Activated CD8-positive, alpha-beta memory T cell treated with anti-CD3 and anti-CD28 coated beads, Interleukin-2, amount 50 U/mL, for 4 hours (primary cell): ENCODE results near the gene UBA3.

ENCODE experiments used
- DNase-seq: peaks from one replicate; pipeline ENCODE4 v3.0.0-alpha.2; 2020

Gene UBA3

DNA sequence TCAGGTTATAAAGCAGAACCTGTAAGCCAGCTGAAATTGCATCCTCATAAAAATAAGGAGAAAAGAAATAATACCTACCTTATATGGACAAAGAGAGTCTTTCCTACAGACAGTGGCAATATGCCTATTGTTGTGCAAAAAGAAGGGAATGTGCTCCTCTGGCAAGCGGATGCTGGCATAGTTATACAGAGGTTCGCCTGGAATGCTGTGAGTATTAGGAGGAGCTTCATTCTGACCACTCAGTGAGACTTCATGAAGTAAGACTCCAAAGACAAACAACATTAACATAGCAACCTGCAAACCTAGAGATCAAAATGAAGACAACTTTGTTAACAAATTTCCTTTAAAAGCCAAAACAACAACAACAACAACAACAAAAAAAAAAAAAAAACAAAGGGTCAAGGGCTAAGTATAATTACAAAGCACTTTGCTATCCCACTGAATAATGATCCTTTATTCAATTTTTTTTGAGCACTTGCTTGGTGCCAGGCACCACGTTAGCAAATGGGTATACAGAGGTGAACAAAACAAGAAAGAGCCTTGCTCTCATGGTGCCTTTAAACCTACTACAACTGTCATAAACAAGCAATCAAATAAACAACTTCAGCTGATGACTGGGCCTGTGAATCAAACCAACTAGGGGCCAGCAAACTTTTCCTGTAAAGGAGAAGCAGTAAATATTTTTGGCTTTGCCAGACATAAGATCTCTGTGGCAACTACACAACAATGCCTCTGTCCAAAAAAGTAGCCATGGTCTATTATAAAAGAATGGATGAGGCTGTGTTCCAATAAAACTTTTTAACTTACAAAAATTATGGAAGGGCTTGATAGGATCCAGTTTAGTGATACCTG, 70.4 kb downstream of the UBA3 start:
- DNase-seq, result no peak

- no peak for DNase-seq
Observed at GRCh38 chr3:69008980-69009379, 71.2 kb downstream of the UBA3 start.

DNA sequence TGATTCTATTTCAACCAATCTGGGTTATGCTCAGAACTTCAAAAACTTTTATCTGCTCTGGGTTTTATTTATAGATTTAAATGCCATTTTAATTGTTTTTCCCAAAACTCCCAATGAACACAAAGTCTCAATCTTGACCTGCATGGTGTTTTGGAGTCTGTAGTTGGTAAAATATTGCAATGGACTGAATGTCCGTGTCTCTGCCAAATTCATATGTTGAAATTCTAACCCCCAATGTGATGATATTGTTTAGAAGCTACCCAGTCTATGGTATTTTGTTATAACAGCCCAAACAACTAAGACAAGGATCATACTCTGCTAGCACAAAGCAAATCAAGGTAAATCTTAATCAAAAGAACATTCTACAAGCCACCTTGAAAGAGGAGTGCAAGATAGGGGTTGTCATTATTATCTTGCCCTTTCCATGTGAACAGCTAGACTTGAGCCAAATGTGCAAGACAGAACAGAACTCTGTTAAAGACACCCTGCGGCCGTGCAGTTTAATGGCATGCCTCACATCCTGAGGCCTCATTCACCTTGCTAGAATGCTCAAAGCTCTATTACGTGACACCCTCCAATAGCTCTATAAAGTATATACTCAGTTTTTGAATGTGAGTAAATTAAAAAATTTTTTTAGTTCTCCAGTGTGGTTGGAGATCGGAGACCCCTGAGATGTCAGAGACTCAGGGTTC, 74.2 kb downstream of the UBA3 start:
- no peak for DNase-seq

DNA sequence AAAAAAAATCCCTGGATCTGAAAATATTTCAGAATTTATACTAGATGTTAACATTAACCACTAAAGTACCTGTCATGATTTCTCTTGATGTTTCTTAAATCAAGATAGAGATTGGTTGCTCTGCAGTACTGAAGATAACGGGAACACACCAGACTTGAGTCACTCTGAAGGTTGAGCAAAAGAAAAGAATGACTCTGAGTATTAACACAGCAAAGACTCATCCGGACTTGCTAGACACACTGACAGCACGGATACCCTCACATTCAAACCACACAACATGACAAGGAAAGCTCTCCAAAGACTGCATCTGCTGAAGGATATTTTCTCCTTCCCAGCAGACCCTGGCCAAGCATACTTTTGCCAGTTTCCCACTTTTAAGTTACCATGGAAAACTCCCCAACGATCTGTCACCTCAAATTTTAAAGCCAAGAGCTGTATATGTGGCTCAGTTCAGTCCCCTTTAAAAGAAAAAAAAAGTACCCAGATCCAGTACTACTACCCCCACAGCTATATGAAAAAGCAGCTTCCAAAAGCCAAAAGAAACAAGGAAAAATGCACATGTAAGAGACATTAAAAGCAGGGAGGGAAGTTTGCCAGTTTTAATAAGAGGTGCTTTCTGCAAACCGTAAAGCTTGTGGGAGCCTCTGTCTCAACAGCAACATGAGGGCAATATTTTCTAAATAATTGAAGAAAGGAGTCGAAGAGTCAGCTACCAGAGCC, 74.9 kb downstream of the UBA3 start:
- DNase-seq, result no peak
